ENCODE measurements around the gene PRKRIP1.

The PRKRIP1 gene

GRCh38 chr7:102456327-102456726 lies 60.2 kb downstream of the PRKRIP1 start:
- TF ChIP-seq MYC (IDR thresholded peaks at IDR 0.05; ENCODE audit: low read depth, low read length) = no peak
- no peak for TF ChIP-seq MAX (IDR thresholded peaks at IDR 0.05; ENCODE audit: low read depth, low read length)
- no peak for TF ChIP-seq POLR2A (IDR thresholded peaks at IDR 0.05; ENCODE audit: extremely low read depth, insufficient read length)
- TF ChIP-seq CTCF (IDR thresholded peaks at IDR 0.05; ENCODE audit: low read depth, low read length) = no peak
- DNase-seq (ENCODE audit: low read depth) = no peak
- no peak overlapping the region for H3K4me3 ChIP-seq (ENCODE audit: low read depth, low read length)

- H3K4me3 ChIP-seq (ENCODE audit: low read depth, low read length) = no peak overlapping the region
- no peak for DNase-seq (ENCODE audit: low read depth)
- no peak for TF ChIP-seq POLR2A (IDR thresholded peaks at IDR 0.05; ENCODE audit: extremely low read depth, insufficient read length)
- TF ChIP-seq MYC (IDR thresholded peaks at IDR 0.05; ENCODE audit: low read depth, low read length) = no peak
- no peak for TF ChIP-seq CTCF (IDR thresholded peaks at IDR 0.05; ENCODE audit: low read depth, low read length)
- TF ChIP-seq MAX (IDR thresholded peaks at IDR 0.05; ENCODE audit: low read depth, low read length) = no peak
Measured at GRCh38 chr7:102457352-102457924, 61.3 kb downstream of the PRKRIP1 start.

- TF ChIP-seq POLR2A (IDR thresholded peaks at IDR 0.05; ENCODE audit: extremely low read depth, insufficient read length) (no peak), CTCF (IDR thresholded peaks at IDR 0.05; ENCODE audit: low read depth, low read length) (no peak), MYC (IDR thresholded peaks at IDR 0.05; ENCODE audit: low read depth, low read length) (no peak), MAX (IDR thresholded peaks at IDR 0.05; ENCODE audit: low read depth, low read length) (no peak)
- DNase-seq (ENCODE audit: low read depth) = no peak
- no peak overlapping the region for H3K4me3 ChIP-seq (ENCODE audit: low read depth, low read length)
Measured at GRCh38 chr7:102459221-102459844, 63.2 kb downstream of the PRKRIP1 start.

GRCh38 chr7:102460467-102460866 lies 64.3 kb downstream of the PRKRIP1 start:
- TF ChIP-seq MYC (IDR thresholded peaks at IDR 0.05; ENCODE audit: low read depth, low read length) (no peak), MAX (IDR thresholded peaks at IDR 0.05; ENCODE audit: low read depth, low read length) (no peak), POLR2A (IDR thresholded peaks at IDR 0.05; ENCODE audit: extremely low read depth, insufficient read length) (no peak), CTCF (IDR thresholded peaks at IDR 0.05; ENCODE audit: low read depth, low read length) (no peak)
- no peak for DNase-seq (ENCODE audit: low read depth)
- H3K4me3 ChIP-seq (ENCODE audit: low read depth, low read length) = no peak overlapping the region

- peak; percentile 53 for DNase-seq (ENCODE audit: low read depth)
- peak overlapping the region; percentile 80 for H3K4me3 ChIP-seq (ENCODE audit: low read depth, low read length)
- TF ChIP-seq MYC (IDR thresholded peaks at IDR 0.05; ENCODE audit: low read depth, low read length) (no peak), MAX (IDR thresholded peaks at IDR 0.05; ENCODE audit: low read depth, low read length) (no peak), CTCF (IDR thresholded peaks at IDR 0.05; ENCODE audit: low read depth, low read length) (no peak), POLR2A (IDR thresholded peaks at IDR 0.05; ENCODE audit: extremely low read depth, insufficient read length) (no peak)
Measured at GRCh38 chr7:102463841-102464576, 67.8 kb downstream of the PRKRIP1 start.

Data from NB4 (cell line).